ENCODE measurements around the gene MRPL36.

The MRPL36 gene

GRCh38 chr5:1824109-1824821 is 24.6 kb upstream of the MRPL36 start:
- no peak overlapping the region for H3K4me3 ChIP-seq (ENCODE audit: low read depth, low read length)
- no peak for TF ChIP-seq CTCF (IDR thresholded peaks at IDR 0.05; ENCODE audit: insufficient read depth, low read depth, low read length, missing control alignments)
- DNase-seq (ENCODE audit: low read depth) = no peak

GRCh38 chr5:1823381-1824034 is 23.9 kb upstream of the MRPL36 start:
- DNase-seq (ENCODE audit: low read depth) = no peak
- no peak overlapping the region for H3K4me3 ChIP-seq (ENCODE audit: low read depth, low read length)
- TF ChIP-seq CTCF (IDR thresholded peaks at IDR 0.05; ENCODE audit: insufficient read depth, low read depth, low read length, missing control alignments) = no peak

GRCh38 chr5:1821862-1822261 is 22.2 kb upstream of the MRPL36 start:
- TF ChIP-seq CTCF (IDR thresholded peaks at IDR 0.05; ENCODE audit: insufficient read depth, low read depth, low read length, missing control alignments) = no peak
- H3K4me3 ChIP-seq (ENCODE audit: low read depth, low read length) = no peak overlapping the region
- no peak for DNase-seq (ENCODE audit: low read depth)

- no peak for TF ChIP-seq CTCF (IDR thresholded peaks at IDR 0.05; ENCODE audit: insufficient read depth, low read depth, low read length, missing control alignments)
- H3K4me3 ChIP-seq (ENCODE audit: low read depth, low read length) = no peak overlapping the region
- no peak for DNase-seq (ENCODE audit: low read depth)
Observed at GRCh38 chr5:1820926-1821325, 21.3 kb upstream of the MRPL36 start.

GRCh38 chr5:1820381-1820780 is 20.7 kb upstream of the MRPL36 start:
- no peak for TF ChIP-seq CTCF (IDR thresholded peaks at IDR 0.05; ENCODE audit: insufficient read depth, low read depth, low read length, missing control alignments)
- H3K4me3 ChIP-seq (ENCODE audit: low read depth, low read length) = no peak overlapping the region
- DNase-seq (ENCODE audit: low read depth) = no peak

GRCh38 chr5:1819458-1819857 is 19.8 kb upstream of the MRPL36 start:
- DNase-seq (ENCODE audit: low read depth) = no peak
- H3K4me3 ChIP-seq (ENCODE audit: low read depth, low read length) = no peak overlapping the region
- TF ChIP-seq CTCF (IDR thresholded peaks at IDR 0.05; ENCODE audit: insufficient read depth, low read depth, low read length, missing control alignments) = no peak
